Ishikawa (cell line): Measurements from ENCODE around the gene PREX1.

Experiments used
- CEBPB ChIP-seq: IDR thresholded peaks from 2 replicates; pipeline ENCODE4 v1.6.1; 2012
- CREB1 ChIP-seq: IDR thresholded peaks from 2 replicates; pipeline ENCODE4 v1.6.1; 2012; ENCODE audit warnings: low read depth
- EGR1 ChIP-seq: IDR thresholded peaks from 2 replicates; pipeline ENCODE4 v1.6.1; 2012
- EP300 ChIP-seq: IDR thresholded peaks from 2 replicates; pipeline ENCODE4 v1.6.1; 2012; ENCODE audit warnings: borderline replicate concordance
- FOXM1 ChIP-seq: IDR thresholded peaks from 2 replicates; pipeline ENCODE4 v1.6.1; 2012; ENCODE audit warnings: low read depth, borderline replicate concordance
- MAX ChIP-seq: IDR thresholded peaks from 2 replicates; pipeline ENCODE4 v1.6.1; 2012
- NFIC ChIP-seq: IDR thresholded peaks from 2 replicates; pipeline ENCODE4 v1.6.1; 2012
- RAD21 ChIP-seq: IDR thresholded peaks from 2 replicates; pipeline ENCODE4 v1.6.1; 2012; ENCODE audit warnings: low read depth
- TAF1 ChIP-seq: IDR thresholded peaks from 2 replicates; pipeline ENCODE4 v1.6.1; 2012; ENCODE audit warnings: low read depth, mild to moderate bottlenecking
- TCF12 ChIP-seq: IDR thresholded peaks from 2 replicates; pipeline ENCODE4 v1.6.1; 2012; ENCODE audit warnings: low read depth
- TEAD4 ChIP-seq: IDR thresholded peaks from 2 replicates; pipeline ENCODE4 v1.6.1; 2012
- USF1 ChIP-seq: IDR thresholded peaks from 2 replicates; pipeline ENCODE4 v1.6.1; 2012
- YY1 ChIP-seq: IDR thresholded peaks from 2 replicates; pipeline ENCODE4 v1.6.1; 2012; ENCODE audit warnings: low read depth
- ZBTB7A ChIP-seq: IDR thresholded peaks from 2 replicates; pipeline ENCODE4 v1.6.1; 2012; ENCODE audit warnings: low read depth
- TF ChIP-seq, protein P1 (sequence below): IDR thresholded peaks from 2 replicates; pipeline ENCODE4 v1.6.1; 2012; ENCODE audit warnings: low read depth, mild to moderate bottlenecking

Gene PREX1

DNA sequence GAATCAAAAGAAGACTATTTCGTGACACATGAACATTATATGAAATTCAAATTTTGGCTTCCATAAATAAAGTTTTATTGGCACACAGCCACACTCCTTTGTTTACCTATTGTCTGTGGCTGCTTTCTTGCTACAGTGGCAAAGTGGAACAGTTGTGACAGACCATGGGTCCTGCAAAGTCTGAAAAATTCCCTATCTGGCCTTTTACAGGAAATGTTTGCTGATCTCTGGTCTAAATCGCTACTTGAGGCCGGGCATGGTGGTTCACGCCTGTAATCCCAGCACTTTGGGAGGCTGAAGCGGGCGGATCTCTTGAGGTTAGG is 23.1 kb upstream of the PREX1 start:
- TF ChIP-seq NFIC = peak; percentile 1; the same call in 1 of the 2 replicates
- TF ChIP-seq RAD21 = no peak
- TF ChIP-seq TCF12 = no peak
- TF ChIP-seq ZBTB7A = no peak
- TF ChIP-seq, protein P1, sequence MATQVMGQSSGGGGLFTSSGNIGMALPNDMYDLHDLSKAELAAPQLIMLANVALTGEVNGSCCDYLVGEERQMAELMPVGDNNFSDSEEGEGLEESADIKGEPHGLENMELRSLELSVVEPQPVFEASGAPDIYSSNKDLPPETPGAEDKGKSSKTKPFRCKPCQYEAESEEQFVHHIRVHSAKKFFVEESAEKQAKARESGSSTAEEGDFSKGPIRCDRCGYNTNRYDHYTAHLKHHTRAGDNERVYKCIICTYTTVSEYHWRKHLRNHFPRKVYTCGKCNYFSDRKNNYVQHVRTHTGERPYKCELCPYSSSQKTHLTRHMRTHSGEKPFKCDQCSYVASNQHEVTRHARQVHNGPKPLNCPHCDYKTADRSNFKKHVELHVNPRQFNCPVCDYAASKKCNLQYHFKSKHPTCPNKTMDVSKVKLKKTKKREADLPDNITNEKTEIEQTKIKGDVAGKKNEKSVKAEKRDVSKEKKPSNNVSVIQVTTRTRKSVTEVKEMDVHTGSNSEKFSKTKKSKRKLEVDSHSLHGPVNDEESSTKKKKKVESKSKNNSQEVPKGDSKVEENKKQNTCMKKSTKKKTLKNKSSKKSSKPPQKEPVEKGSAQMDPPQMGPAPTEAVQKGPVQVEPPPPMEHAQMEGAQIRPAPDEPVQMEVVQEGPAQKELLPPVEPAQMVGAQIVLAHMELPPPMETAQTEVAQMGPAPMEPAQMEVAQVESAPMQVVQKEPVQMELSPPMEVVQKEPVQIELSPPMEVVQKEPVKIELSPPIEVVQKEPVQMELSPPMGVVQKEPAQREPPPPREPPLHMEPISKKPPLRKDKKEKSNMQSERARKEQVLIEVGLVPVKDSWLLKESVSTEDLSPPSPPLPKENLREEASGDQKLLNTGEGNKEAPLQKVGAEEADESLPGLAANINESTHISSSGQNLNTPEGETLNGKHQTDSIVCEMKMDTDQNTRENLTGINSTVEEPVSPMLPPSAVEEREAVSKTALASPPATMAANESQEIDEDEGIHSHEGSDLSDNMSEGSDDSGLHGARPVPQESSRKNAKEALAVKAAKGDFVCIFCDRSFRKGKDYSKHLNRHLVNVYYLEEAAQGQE = no peak

GRCh38 chr20:48850257-48850976 is 22.6 kb upstream of the PREX1 start:
- TF ChIP-seq EGR1 (no peak), RAD21 (no peak), TCF12 (no peak), FOXM1 (no peak), ZBTB7A (no peak), NFIC (peak; percentile 52)

- TF ChIP-seq CEBPB (no peak), TAF1 (no peak), RAD21 (no peak), YY1 (no peak), CREB1 (no peak), USF1 (no peak), TEAD4 (no peak), MAX (no peak), ZBTB7A (no peak), NFIC (no peak), FOXM1 (no peak), EP300 (no peak), EGR1 (no peak), TCF12 (no peak)
- TF ChIP-seq, protein P1 = no peak
These were observed 22.0 kb upstream of the PREX1 start for GRCh38 chr20:48849779-48850178.

GRCh38 chr20:48849299-48849698 is 21.5 kb upstream of the PREX1 start:
- TF ChIP-seq, protein P1 = no peak
- no peak for TF ChIP-seq TCF12
- no peak for TF ChIP-seq EGR1
- TF ChIP-seq TEAD4 = no peak
- TF ChIP-seq TAF1 = no peak
- no peak for TF ChIP-seq RAD21
- no peak for TF ChIP-seq YY1
- TF ChIP-seq CREB1 = no peak
- no peak for TF ChIP-seq USF1
- no peak for TF ChIP-seq NFIC
- no peak for TF ChIP-seq FOXM1
- no peak for TF ChIP-seq CEBPB
- no peak for TF ChIP-seq MAX
- no peak for TF ChIP-seq ZBTB7A
- no peak for TF ChIP-seq EP300

DNA sequence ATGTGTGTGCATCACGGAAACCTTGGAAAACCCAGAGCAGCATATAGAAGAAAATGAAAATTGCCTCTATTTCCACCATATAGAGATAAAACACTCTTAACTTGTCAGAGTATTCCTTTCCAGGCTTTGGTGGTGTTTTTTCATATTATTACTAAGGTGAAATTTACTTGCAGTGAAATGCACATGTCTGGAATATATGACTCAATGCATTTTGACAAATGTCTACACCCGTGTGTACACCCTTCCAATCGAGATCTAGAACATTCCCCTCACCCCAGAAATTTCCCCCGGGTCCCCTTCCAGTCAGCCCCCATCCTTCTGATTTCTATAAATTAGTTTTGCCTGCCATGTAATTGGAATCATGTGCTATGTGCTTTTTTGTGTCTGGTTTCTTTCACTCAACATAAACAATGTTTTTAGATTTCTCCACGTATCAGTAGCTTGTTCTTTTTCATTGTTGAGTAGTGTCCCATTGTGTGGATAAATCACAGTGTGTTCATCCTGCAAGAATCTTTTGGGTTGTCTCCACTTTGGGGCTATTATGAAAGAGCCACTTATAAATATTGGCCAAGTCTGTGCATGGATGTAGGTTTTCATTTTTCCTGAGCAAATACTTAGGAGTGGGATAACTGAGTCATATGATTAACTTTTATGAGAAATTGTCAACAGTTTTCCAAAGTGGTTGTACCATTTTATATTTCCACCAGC is 19.9 kb upstream of the PREX1 start:
- no peak for TF ChIP-seq ZBTB7A
- no peak for TF ChIP-seq TEAD4
- no peak for TF ChIP-seq TAF1
- TF ChIP-seq FOXM1 = no peak
